A673 (cell line): ENCODE results near the gene MDH2.
"Not testable (repeated sequence)": the region's sequence is repeated elsewhere in the genome, so short reads cannot be mapped to it uniquely, and the experiment has no call there.

ENCODE experiments used
- EZH2 ChIP-seq: fragments of 200-600 bp; sonication (generic); IDR thresholded peaks from 2 replicates; pipeline ENCODE4 v1.6.1; 2017; ENCODE audit warnings: borderline replicate concordance, low read depth, mild to moderate bottlenecking, mixed read lengths, antibody characterized with exemption, low read length; ENCODE audit not compliant: poor library complexity, severe bottlenecking
- TF ChIP-seq, protein P1 (sequence below): fragments of 300-800, 200-600 bp; sonication (generic); conservative IDR thresholded peaks from 2 replicates; pipeline ENCODE4 v1.5.1; 2017; ENCODE audit warnings: low read depth, mild to moderate bottlenecking, antibody characterized with exemption, low read length, moderate library complexity, mixed read lengths

DNA sequence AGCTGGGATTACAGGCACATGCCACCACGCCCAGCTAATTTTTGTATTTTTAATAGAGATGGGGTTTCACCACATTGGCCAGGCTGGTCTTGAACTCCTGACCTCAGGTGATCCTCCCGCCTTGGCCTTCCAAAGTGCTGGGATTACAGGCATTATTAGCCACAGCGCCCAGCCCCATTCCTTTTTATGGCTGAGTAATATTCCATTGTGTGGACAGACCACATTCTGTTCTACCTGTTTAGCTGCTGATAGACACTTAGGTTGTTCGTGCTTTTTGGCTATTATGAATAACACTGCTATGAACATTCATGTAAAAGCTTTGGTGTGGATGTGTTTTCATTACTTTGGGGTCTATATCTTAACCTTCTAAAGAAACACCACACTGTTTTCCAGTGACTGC lies 29.4 kb upstream of the MDH2 start:
- not testable (repeated sequence) for TF ChIP-seq EZH2
- TF ChIP-seq, protein P1, sequence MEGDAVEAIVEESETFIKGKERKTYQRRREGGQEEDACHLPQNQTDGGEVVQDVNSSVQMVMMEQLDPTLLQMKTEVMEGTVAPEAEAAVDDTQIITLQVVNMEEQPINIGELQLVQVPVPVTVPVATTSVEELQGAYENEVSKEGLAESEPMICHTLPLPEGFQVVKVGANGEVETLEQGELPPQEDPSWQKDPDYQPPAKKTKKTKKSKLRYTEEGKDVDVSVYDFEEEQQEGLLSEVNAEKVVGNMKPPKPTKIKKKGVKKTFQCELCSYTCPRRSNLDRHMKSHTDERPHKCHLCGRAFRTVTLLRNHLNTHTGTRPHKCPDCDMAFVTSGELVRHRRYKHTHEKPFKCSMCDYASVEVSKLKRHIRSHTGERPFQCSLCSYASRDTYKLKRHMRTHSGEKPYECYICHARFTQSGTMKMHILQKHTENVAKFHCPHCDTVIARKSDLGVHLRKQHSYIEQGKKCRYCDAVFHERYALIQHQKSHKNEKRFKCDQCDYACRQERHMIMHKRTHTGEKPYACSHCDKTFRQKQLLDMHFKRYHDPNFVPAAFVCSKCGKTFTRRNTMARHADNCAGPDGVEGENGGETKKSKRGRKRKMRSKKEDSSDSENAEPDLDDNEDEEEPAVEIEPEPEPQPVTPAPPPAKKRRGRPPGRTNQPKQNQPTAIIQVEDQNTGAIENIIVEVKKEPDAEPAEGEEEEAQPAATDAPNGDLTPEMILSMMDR: not testable (repeated sequence)
